ENCODE results near the gene FAM163B. TPM values are rescaled to one million over a fixed set of nuclear protein-coding genes. Genes with fewer than 3 reads are reported as not detected.

The FAM163B gene
- total and polyA plus RNA-seq, 4 donors, result 2.1 to 4.0 (median 3.4) TPM

GRCh38 chr9:133574771-133575170 lies 34.4 kb downstream of the FAM163B start:
- no peak overlapping the region for H3K4me3 ChIP-seq (ENCODE audit: low read depth in 1 of 3, low read length in 3 of 3)
- TF ChIP-seq GABPA (IDR thresholded peaks at IDR 0.05 in 1 of 2, conservative IDR thresholded peaks at IDR 0.05 in 1 of 2) (no peak), EGR1 (IDR thresholded peaks at IDR 0.05; ENCODE audit: low read depth in 2 of 2) (no peak), SP1 (IDR thresholded peaks at IDR 0.05) (no peak), MAX (IDR thresholded peaks at IDR 0.05) (no peak), RXRA (IDR thresholded peaks at IDR 0.05) (no peak), HNF4G (IDR thresholded peaks at IDR 0.05) (no peak), CTCF (IDR thresholded peaks at IDR 0.05; ENCODE audit: low read depth, low read length, missing input control) (no peak), TAF1 (conservative IDR thresholded peaks at IDR 0.05) (no peak), REST (IDR thresholded peaks at IDR 0.05) (no peak), FOXA2 (IDR thresholded peaks at IDR 0.05) (no peak), RAD21 (IDR thresholded peaks at IDR 0.05) (no peak), YY1 (IDR thresholded peaks at IDR 0.05) (no peak), FOXA1 (IDR thresholded peaks at IDR 0.05) (no peak), ATF3 (IDR thresholded peaks at IDR 0.05) (no peak)
- peak overlapping the region in 1 of 2 donors; percentile 5 for H3K27ac ChIP-seq (ENCODE audit: low read depth in 1 of 2, low read length in 2 of 2)
- no peaks in the 10 kb centered on the region for H3K36me3 ChIP-seq (ENCODE audit: control insufficient read depth in 4 of 4, insufficient read depth in 3 of 4, low read depth in 1 of 4, low read length in 3 of 4)
- DNase-seq (ENCODE audit: low spot score), result no peak
- no peak overlapping the region for H3K9ac ChIP-seq (ENCODE audit: low read depth in 1 of 2, low read length in 2 of 2)
- WGBS, result 87% methylated on average over 17 of the region's 17 CpGs
- H3K9me3 ChIP-seq (ENCODE audit: control insufficient read depth in 4 of 4, low read length in 3 of 4), result no peaks in the 10 kb centered on the region
- H3K4me1 ChIP-seq (ENCODE audit: control insufficient read depth in 4 of 4, insufficient read depth in 4 of 4, low read length in 3 of 4), result no peaks in the 10 kb centered on the region
- H3K27me3 ChIP-seq (ENCODE audit: control insufficient read depth in 4 of 4, insufficient read depth in 4 of 4, low read length in 3 of 4), result no peaks in the 10 kb centered on the region

- no peak for DNase-seq (ENCODE audit: low spot score)
- Histone ChIP-seq H3K27me3 (ENCODE audit: control insufficient read depth in 4 of 4, insufficient read depth in 4 of 4, low read length in 3 of 4) (no peaks in the 10 kb centered on the region), H3K36me3 (ENCODE audit: control insufficient read depth in 4 of 4, insufficient read depth in 3 of 4, low read depth in 1 of 4, low read length in 3 of 4) (no peaks in the 10 kb centered on the region), H3K4me1 (ENCODE audit: control insufficient read depth in 4 of 4, insufficient read depth in 4 of 4, low read length in 3 of 4) (no peaks in the 10 kb centered on the region), H3K9me3 (ENCODE audit: control insufficient read depth in 4 of 4, low read length in 3 of 4) (no peaks in the 10 kb centered on the region), H3K4me3 (ENCODE audit: low read depth in 1 of 3, low read length in 3 of 3) (no peak overlapping the region), H3K9ac (ENCODE audit: low read depth in 1 of 2, low read length in 2 of 2) (no peak overlapping the region), H3K27ac (ENCODE audit: low read depth in 1 of 2, low read length in 2 of 2) (peak overlapping the region in 1 of 2 donors; percentile 5)
- WGBS, result 91% methylated on average over 21 of the region's 21 CpGs
- no peak for TF ChIP-seq YY1 (IDR thresholded peaks at IDR 0.05)
- TF ChIP-seq EGR1 (IDR thresholded peaks at IDR 0.05; ENCODE audit: low read depth in 2 of 2), result no peak
- no peak for TF ChIP-seq FOXA1 (IDR thresholded peaks at IDR 0.05)
- no peak for TF ChIP-seq ZBTB33 (IDR thresholded peaks at IDR 0.05)
- TF ChIP-seq JUND (IDR thresholded peaks at IDR 0.05), result no peak
- no peak for TF ChIP-seq RXRA (IDR thresholded peaks at IDR 0.05)
- TF ChIP-seq HNF4A (conservative IDR thresholded peaks at IDR 0.05), result no peak
- TF ChIP-seq REST (IDR thresholded peaks at IDR 0.05), result no peak
- no peak for TF ChIP-seq ATF3 (IDR thresholded peaks at IDR 0.05)
- no peak for TF ChIP-seq MAX (IDR thresholded peaks at IDR 0.05)
- TF ChIP-seq RAD21 (IDR thresholded peaks at IDR 0.05), result no peak
Observed at GRCh38 chr9:133573791-133574515, 35.2 kb downstream of the FAM163B start.

Measured in liver (tissue), 9 donors.